Stimulated activated CD8-positive, alpha-beta memory T cell treated with anti-CD3 and anti-CD28 coated beads, Interleukin-12 subunit alpha, Interleukin-12 subunit beta, amount 100 ng/mL, for 1 hour (primary cell): ENCODE data around the gene WDR18.

Experiments
- DNase-seq: peaks from one replicate; pipeline ENCODE4 v3.0.0-alpha.2; 2020; ENCODE audit warnings: low read depth

The WDR18 gene

GRCh38 chr19:1042689-1043511 is 58.8 kb downstream of the WDR18 start:
- DNase-seq = no peak
